Stimulated activated memory B cell treated with anti-CD40 and anti-IgM and Interleukin-4, amounts not matched to agents 10 μg/mL and 1 μg/mL and 100 μg/mL, for 72 hours (primary cell): ENCODE results near the gene KDM3A.
"Not testable (repeated sequence)": the region's sequence is repeated elsewhere in the genome, so short reads cannot be mapped to it uniquely, and the experiment has no call there.

Experiments
- ATAC-seq: fragments of 150-1000 bp; cut with Tn5 transposase; 2 replicates; pipeline ENCODE4 v1.10.0; 2021
- H3K27ac Mint-ChIP-seq: one replicate; pipeline ENCODE4 v1.8.0; 2022; ENCODE audit warnings: mild to moderate bottlenecking, mixed read lengths
- H3K27me3 Mint-ChIP-seq: one replicate; pipeline ENCODE4 v1.8.0; 2022; ENCODE audit warnings: mixed read lengths
- H3K36me3 Mint-ChIP-seq: one replicate; pipeline ENCODE4 v1.8.0; 2022; ENCODE audit warnings: mixed read lengths
- H3K4me1 Mint-ChIP-seq: one replicate; pipeline ENCODE4 v1.8.0; 2022; ENCODE audit warnings: mixed read lengths
- H3K4me3 Mint-ChIP-seq: one replicate; pipeline ENCODE4 v1.8.0; 2022; ENCODE audit warnings: mild to moderate bottlenecking, moderate library complexity, mixed read lengths
- H3K9me3 Mint-ChIP-seq: one replicate; pipeline ENCODE4 v1.8.0; 2022; ENCODE audit warnings: mixed read lengths

Gene KDM3A

GRCh38 chr2:86484385-86484784, 43.2 kb downstream of the KDM3A start:
- Mint-ChIP-seq H3K27me3 (no peaks in the 10 kb centered on the region), H3K9me3 (no peaks in the 10 kb centered on the region), H3K4me1 (peaks cover 6% of the 10 kb centered on the region), H3K4me3 (no peak overlapping the region), H3K27ac (no peak overlapping the region), H3K36me3 (peaks cover 86% of the 10 kb centered on the region)
- no peak for ATAC-seq

DNA sequence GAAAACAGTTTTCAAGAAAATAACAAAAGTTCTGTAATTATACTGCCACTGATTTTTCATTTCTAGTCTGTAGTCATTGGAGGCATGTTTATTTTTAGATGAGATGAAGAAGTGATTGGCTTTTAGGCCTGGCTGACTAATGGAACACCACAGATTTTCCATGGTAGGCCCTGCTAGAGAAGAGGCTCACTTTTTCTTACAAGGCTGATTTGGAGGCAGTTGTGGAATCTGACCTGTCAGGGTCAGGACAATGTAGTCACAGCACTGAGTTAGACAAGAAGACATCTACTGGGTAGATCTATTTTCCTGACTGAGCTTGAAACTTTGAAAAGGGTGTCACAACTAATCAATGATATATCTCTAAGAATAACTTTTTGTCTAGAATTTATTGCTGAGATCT, 43.9 kb downstream of the KDM3A start:
- Mint-ChIP-seq H3K36me3 (peaks cover 86% of the 10 kb centered on the region), H3K27ac (no peak overlapping the region), H3K4me3 (no peak overlapping the region), H3K27me3 (no peaks in the 10 kb centered on the region), H3K9me3 (no peaks in the 10 kb centered on the region), H3K4me1 (peaks cover 6% of the 10 kb centered on the region)
- ATAC-seq: no peak

DNA sequence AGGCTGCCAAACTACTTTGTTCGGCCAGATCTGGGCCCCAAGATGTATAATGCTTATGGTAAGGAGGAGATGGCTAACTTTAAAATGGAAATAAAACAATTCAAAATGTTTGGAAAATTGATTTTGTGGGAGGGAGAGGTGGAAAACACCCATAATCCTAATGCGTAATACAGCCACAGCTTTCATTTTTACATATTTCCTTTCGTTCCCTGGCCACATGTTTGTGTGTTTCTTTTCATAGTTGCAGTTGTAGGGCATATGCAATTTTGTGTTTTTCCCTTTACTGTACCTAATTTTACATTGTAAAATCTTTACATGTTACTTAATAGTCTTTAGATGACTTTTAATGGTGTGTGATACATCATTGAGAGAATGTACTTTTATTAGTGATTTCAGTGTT, 44.6 kb downstream of the KDM3A start:
- Mint-ChIP-seq H3K36me3 (peaks cover 83% of the 10 kb centered on the region), H3K4me1 (peaks cover 6% of the 10 kb centered on the region), H3K27ac (no peak overlapping the region), H3K9me3 (no peaks in the 10 kb centered on the region), H3K27me3 (no peaks in the 10 kb centered on the region), H3K4me3 (no peak overlapping the region)
- ATAC-seq: no peak

DNA sequence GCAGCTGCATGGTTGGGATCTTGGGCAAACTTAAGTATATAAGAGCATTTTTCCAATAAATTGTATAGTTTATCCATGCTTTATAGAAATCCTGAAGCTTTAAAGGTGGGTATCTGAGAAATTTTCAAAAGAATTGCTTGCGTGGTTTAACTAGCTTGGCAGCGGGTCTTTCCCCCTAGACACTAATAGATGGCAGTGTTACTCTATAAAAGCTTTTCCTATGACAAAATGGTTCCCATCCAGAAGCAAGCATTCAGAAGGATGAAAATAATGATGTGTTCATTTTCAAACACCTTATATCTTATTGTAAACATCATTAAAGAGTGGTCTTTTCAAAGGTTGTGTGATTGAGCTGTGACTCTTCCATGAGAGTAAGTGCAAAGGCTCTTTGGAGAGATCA, 45.9 kb downstream of the KDM3A start:
- Mint-ChIP-seq H3K27ac (no peak overlapping the region), H3K36me3 (peaks cover 85% of the 10 kb centered on the region), H3K4me3 (no peak overlapping the region), H3K4me1 (peaks cover 1% of the 10 kb centered on the region), H3K9me3 (no peaks in the 10 kb centered on the region), H3K27me3 (no peaks in the 10 kb centered on the region)
- no peak for ATAC-seq

GRCh38 chr2:86488561-86489250, 47.5 kb downstream of the KDM3A start:
- Mint-ChIP-seq H3K27ac (no peak overlapping the region), H3K27me3 (no peaks in the 10 kb centered on the region), H3K4me1 (no peaks in the 10 kb centered on the region), H3K4me3 (no peak overlapping the region), H3K9me3 (no peaks in the 10 kb centered on the region), H3K36me3 (peaks cover 76% of the 10 kb centered on the region)
- no peak for ATAC-seq

DNA sequence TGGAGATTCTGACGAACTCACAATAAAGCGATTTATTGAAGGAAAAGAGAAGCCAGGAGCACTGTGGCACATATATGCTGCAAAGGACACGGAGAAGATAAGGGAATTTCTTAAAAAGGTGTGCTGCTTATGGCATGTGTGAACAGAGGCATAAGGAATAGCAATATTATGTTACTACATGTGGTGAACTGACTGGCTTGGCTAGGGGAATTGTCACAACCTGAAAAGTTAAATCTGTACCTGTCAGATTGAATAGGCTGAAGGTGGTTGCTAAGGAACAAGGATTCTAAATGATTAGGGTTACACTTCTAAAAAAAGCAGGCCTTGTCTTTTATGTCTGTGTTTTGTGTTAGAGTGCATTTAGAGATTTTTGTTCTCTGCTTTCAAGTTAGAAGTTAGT, 48.4 kb downstream of the KDM3A start:
- Mint-ChIP-seq H3K27me3 (no peaks in the 10 kb centered on the region), H3K36me3 (peaks cover 76% of the 10 kb centered on the region), H3K4me1 (no peaks in the 10 kb centered on the region), H3K4me3 (no peak overlapping the region), H3K9me3 (peaks cover 4% of the 10 kb centered on the region), H3K27ac (no peak overlapping the region)
- ATAC-seq: no peak

DNA sequence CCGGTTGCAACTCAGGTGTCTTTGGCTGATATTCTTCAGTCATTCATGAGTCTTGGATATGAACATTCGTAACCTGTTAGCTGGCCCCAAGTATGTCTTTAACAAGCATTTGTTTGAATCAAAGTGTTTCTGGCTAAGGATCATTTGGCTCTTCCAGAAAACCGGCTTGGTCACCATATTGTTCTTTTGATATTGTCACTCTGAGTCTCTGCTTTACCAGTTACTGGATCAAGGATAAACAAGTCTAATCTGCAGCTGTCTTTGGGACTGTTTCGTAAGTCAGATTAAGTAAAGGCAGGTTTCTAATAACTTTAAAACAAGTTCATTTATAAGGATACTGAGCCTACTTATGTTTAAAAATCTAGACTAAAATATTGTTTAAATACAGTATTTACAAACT, 49.1 kb downstream of the KDM3A start:
- ATAC-seq: no peak
- H3K4me1 Mint-ChIP-seq: no peaks in the 10 kb centered on the region

DNA sequence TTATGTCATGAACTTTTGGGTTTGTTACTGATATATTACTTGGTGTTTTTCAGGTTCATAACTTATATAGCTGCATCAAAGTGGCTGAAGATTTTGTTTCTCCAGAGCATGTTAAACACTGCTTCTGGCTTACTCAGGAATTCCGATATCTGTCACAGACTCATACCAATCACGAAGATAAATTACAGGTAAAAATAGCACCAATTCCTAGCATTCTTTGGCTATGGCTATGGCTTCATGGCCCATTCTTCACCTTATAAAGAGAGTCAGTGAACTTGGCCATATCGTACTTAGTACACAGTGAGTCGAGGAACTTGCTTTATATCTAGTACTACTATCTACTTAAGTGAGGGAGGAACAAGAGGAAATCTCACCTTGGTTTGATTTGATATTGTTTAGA, 49.9 kb downstream of the KDM3A start:
- H3K36me3 Mint-ChIP-seq: peaks cover 78% of the 10 kb centered on the region

More for the DNA sequence above, 49.1 kb downstream of the KDM3A start:
- H3K27me3 Mint-ChIP-seq: no peaks in the 10 kb centered on the region
- no peak overlapping the region for H3K27ac Mint-ChIP-seq
- no peak overlapping the region for H3K4me3 Mint-ChIP-seq
- peaks cover 76% of the 10 kb centered on the region for H3K36me3 Mint-ChIP-seq
- H3K9me3 Mint-ChIP-seq: peaks cover 8% of the 10 kb centered on the region

DNA sequence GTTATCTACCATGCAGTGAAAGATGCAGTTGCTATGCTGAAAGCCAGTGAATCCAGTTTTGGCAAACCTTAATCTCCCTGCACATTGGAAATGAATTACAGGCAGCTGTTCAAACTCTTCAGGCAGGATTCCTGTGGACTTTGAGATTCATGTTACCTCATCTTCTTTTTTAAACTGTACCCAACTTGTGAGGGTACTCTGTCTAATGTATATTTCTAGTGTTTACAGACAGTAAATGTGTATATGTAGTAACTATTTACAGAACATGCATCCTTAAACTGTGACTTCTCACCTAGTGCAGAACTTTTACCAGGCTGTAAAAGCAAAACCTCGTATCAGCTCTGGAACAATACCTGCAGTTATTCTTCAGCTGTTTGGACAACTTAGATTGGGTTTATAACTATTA, 50.9 kb downstream of the KDM3A start:
- H3K27ac Mint-ChIP-seq: no peak overlapping the region
- no peak for ATAC-seq
- no peaks in the 10 kb centered on the region for H3K27me3 Mint-ChIP-seq
- H3K9me3 Mint-ChIP-seq: peaks cover 12% of the 10 kb centered on the region
- no peak overlapping the region for H3K4me3 Mint-ChIP-seq
- H3K4me1 Mint-ChIP-seq: no peaks in the 10 kb centered on the region
- H3K36me3 Mint-ChIP-seq: peaks cover 78% of the 10 kb centered on the region

More for the DNA sequence above, 49.9 kb downstream of the KDM3A start:
- ATAC-seq: no peak
- Mint-ChIP-seq H3K4me1 (no peaks in the 10 kb centered on the region), H3K9me3 (peaks cover 12% of the 10 kb centered on the region), H3K27ac (no peak overlapping the region), H3K4me3 (no peak overlapping the region), H3K27me3 (no peaks in the 10 kb centered on the region)

- H3K4me3 Mint-ChIP-seq, H3K27ac Mint-ChIP-seq, ATAC-seq, H3K27me3 Mint-ChIP-seq, H3K4me1 Mint-ChIP-seq: not testable (repeated sequence)
- peaks cover 28% of the 10 kb centered on the region for H3K9me3 Mint-ChIP-seq
- H3K36me3 Mint-ChIP-seq: peaks cover 83% of the 10 kb centered on the region
Observed at GRCh38 chr2:86496391-86496790, 55.2 kb downstream of the KDM3A start.

- Mint-ChIP-seq H3K27ac (no peak overlapping the region), H3K4me3 (no peak overlapping the region), H3K9me3 (peaks cover 31% of the 10 kb centered on the region), H3K4me1 (no peaks in the 10 kb centered on the region), H3K27me3 (no peaks in the 10 kb centered on the region), H3K36me3 (peaks cover 97% of the 10 kb centered on the region)
- no peak for ATAC-seq
Observed at GRCh38 chr2:86498468-86499260, 57.5 kb downstream of the KDM3A start.

DNA sequence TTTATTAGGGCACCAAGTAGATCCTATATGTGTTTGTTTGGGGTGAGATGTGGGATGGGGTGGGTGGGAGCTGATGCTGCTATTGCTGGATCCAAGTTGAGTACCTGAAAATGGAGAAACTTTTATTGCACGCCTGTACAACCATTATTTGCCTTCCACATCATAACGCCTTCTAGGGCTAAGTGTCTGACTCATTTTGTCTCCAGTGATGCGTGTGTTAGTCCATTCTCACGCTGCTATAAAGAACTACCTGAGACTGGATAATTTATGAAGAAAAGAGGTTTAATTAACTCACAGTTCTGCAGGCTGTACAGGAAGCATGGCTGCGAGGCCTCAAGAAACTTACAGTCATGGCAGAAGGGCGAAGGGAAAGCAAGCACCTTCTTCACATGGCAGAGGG, 58.2 kb downstream of the KDM3A start:
- peaks cover 97% of the 10 kb centered on the region for H3K36me3 Mint-ChIP-seq
- H3K4me3 Mint-ChIP-seq: no peak overlapping the region
- no peaks in the 10 kb centered on the region for H3K4me1 Mint-ChIP-seq
- no peak overlapping the region for H3K27ac Mint-ChIP-seq
- H3K9me3 Mint-ChIP-seq: peaks cover 29% of the 10 kb centered on the region
- H3K27me3 Mint-ChIP-seq: no peaks in the 10 kb centered on the region
- ATAC-seq: no peak

DNA sequence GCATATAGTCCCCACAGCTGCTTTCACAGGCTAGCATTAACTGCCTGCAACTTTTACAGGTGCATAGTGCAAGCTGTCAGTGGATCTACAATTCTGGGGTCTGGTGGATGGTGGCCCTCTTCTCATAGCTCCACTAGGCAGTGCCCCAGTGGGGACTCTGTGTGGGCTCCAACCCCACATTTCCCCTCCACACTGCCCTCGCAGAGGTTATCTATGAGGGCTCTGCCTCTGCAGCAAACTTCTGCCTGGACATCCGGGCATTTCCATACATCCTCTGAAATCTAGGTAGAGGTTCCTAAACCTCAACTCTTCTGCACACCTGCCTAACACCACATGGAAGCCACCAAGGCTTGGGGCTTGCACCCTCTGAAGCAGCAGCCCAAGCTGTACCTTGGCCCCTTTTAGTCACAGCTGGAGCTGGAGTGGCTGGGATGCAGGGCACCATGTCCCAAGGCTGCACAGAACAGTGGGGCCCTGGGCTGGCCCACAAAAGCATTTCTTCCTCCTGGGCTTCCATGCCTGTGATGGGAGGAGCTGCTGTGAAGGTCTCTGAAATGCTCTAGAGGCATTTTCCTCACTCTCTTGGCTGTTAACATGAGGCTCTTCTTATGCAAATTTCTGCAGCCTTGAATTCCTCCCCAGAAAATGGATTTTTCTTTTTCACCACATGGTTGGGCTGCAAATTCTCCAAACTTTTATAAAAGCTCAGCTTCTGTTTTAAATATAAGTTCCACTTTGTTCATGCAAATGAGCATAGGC, 59.3 kb downstream of the KDM3A start:
- no peaks in the 10 kb centered on the region for H3K27me3 Mint-ChIP-seq
- H3K36me3 Mint-ChIP-seq: peaks cover 97% of the 10 kb centered on the region
- no peak overlapping the region for H3K4me3 Mint-ChIP-seq
- no peak for ATAC-seq
- H3K27ac Mint-ChIP-seq: no peak overlapping the region
- H3K9me3 Mint-ChIP-seq: peaks cover 22% of the 10 kb centered on the region
- H3K4me1 Mint-ChIP-seq: no peaks in the 10 kb centered on the region

DNA sequence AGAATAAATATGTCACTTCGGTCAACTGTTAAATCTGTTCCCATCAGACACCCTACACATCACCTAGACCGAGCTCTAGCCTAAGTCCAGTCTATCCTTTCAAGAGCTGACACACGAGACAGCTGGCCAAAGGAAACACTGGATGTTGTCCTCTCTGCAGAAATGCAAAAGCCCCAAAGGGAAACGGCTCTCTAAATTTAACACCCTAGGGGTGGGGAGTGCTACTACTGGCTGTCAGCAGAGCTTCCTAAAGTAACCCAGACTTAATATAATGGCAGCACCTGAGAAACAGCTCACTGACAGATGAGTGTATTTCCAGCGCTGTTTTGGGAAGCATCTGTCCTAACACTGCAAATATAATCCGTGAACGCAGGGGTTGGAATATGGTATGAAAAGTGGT, 66.4 kb downstream of the KDM3A start:
- ATAC-seq: no peak
- peaks cover 78% of the 10 kb centered on the region for H3K36me3 Mint-ChIP-seq
- no peak overlapping the region for H3K27ac Mint-ChIP-seq
- H3K9me3 Mint-ChIP-seq: no peaks in the 10 kb centered on the region
- H3K27me3 Mint-ChIP-seq: no peaks in the 10 kb centered on the region
- no peaks in the 10 kb centered on the region for H3K4me1 Mint-ChIP-seq
- H3K4me3 Mint-ChIP-seq: no peak overlapping the region

GRCh38 chr2:86510436-86510933, 69.3 kb downstream of the KDM3A start:
- Mint-ChIP-seq H3K36me3 (peaks cover 54% of the 10 kb centered on the region), H3K4me3 (no peak overlapping the region), H3K27me3 (no peaks in the 10 kb centered on the region), H3K4me1 (no peaks in the 10 kb centered on the region), H3K9me3 (no peaks in the 10 kb centered on the region), H3K27ac (no peak overlapping the region)
- no peak for ATAC-seq
